ENCODE results near the gene PPP1R9B.
A peak's percentile ranks its signal among the peaks of the same experiment; 100 is the strongest.

PPP1R9B gene

DNA sequence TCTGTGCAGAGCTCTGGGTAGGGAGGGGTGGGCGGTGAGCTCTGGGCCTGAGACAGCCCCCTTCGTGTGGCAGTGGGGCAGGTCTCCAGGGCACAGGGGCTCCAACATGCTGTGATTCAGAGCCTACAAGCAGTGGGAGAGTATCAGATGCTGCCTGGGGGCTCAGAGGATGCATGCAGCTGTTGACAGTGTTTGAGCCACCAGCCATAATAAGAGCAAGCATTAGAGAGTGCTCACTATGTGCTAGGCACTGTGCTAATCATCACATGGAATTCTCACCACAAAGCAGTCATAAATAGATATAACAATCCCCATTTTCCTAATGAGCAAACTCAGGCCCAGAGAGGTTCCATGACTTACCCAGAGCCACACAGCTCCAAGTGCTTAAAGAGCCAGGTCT, 47.2 kb downstream of the PPP1R9B start:
- no peak for DNase-seq

DNA sequence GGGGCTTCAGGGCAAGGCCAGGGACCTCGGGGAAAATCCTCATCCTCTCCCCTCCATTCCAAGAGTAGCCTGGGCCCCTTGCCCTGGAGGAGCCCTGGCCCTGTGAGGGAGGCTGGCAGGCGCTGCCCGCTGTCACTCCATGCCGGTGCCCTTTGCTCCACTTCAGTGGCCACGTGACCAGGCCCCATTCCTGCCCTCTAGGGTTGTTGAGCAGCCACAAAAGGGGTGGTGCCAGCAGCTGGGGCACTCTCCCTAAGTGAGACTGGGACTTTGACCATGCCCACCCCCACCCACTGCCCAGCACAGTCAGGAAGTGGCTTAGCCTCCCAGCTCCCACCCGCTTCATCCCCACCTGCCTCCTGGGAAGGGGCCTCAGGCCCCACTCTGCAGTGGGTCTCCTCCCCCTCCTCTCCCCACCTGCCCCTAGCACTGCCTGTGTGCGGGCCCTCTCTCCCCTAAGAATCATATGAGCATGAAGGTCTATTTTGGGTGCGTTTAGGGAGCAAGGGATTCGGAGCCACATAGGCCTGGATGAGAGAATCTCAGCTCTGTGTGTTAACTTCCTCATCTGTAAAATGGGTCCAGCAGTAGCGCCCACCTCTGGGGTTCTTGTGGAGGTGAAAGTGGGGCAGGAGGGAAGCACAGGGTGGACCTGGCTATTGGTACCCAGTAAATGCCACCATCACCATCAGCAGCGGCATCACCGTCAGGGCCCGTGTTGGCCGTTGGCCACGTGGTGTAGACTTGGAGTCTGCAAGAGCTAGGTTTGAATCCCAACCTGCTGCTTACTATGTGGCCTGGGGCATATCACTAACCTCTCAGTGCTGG, 48.1 kb downstream of the PPP1R9B start:
- DNase-seq, result no peak

DNA sequence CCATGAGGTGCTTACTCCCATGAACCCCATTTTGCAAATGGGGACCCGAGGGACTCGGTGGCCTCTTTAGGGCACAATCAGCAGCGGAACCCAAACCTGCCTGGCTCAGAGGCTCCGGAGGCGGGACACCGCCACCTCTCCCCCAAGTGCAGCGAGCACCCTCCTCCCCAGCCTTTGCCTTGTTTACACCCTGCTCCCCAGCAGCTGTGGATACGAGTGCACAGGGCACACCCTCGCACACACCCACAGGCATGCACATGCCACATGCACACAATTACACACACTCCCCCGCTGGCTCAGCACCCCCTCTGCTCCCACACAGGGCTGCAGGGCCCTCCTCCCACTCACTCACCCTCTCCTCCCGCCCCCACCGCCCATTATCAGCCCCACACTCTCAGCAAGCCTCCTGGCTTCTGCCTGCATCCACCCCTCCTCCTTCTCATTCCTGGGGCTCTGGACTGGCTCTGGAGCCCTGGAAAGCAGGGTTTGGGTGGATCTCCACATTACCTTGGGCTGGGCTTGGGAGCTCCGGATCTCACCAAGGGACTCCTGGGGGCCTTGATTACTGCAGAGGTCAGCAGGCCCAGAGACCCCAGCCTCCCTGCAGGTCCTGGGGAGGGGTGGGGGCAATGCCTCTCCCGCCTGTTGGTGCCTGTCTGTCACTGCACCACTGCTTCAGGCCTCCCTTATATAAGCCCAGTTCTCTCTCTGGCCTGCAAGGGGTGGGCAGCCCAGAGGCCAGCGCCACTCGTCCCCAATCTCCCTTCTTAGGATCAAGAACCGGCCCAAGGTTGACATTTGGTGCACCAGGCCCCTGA, 48.9 kb downstream of the PPP1R9B start:
- DNase-seq, result no peak

DNA sequence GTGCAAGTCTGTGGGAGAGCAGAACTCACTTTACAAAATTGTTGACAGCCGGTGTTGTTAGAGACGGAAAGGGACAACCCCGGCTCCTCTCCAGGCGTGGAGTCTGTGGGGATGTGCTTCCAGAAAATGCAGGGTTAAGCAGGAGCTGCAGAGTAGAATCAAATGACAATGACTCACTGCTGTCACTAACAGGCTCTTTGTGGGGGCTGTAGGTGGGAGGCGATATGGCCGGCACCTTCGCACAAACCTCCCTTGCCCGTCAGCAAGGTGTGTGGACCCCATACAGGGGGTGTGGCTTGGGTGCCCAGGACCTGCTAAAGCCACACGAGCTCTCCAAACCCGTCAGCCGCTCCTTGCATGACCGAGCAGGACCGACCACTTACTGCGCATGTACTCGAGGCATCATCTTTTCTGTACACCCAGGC, 49.5 kb downstream of the PPP1R9B start:
- no peak for DNase-seq

DNA sequence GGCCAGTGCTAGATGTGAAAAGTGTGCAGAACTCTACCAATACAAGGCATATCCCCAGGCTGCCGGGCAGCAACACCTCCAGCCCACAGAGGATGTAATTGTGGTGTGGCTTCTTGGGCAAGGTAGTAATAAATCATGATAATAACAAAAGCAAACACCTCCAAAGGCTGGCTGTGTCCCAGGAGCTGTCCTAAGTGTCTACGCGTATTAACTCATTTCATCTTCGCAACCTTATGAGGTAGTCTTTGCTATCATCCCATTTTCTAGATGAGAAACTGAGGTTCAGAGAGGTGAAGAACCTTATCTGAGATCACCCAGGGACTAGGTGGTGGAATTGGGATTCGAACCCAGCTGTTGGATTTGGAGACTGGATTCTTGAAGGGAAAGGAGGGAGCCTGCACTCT, 50.0 kb downstream of the PPP1R9B start:
- DNase-seq, result no peak

DNA sequence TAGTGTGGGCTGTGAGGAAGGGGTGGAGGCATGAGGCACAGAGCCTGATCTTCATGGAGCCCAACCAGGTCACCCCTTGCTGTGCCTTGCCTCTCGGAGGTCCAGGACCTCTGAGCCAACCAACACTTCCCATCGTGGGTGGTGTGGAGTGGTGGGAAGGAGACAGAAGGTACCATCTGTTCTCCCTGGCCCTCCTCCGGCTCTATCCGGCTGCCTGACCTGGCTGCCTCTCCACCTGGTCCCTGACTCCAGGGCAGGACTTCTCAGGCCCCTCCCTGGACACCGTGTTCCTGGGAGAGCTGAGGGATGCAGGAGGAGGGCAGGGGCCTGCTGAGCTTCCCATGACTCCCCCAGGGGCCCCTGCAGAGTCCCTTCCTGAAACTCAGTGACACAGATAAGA, 51.5 kb downstream of the PPP1R9B start:
- no peak for DNase-seq

DNA sequence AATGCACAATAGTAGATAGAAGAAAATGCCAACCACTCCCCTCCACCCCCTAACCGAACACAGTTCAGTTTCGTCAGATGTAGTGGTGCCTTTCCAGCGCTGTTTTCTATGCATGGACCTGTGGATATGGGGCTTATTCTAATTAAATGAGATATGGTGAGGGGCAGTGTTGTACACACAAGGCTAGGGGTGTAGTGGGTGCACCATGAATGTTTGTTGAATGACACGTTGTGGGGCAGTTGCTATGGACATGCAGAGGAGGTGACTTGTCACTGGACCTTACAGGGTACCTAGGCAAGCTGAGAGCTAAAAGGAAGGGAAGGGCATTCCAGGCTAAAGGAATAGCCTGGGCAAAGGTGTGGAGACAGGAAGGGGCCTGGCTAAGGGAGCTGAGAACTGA, 51.9 kb downstream of the PPP1R9B start:
- no peak for DNase-seq

DNA sequence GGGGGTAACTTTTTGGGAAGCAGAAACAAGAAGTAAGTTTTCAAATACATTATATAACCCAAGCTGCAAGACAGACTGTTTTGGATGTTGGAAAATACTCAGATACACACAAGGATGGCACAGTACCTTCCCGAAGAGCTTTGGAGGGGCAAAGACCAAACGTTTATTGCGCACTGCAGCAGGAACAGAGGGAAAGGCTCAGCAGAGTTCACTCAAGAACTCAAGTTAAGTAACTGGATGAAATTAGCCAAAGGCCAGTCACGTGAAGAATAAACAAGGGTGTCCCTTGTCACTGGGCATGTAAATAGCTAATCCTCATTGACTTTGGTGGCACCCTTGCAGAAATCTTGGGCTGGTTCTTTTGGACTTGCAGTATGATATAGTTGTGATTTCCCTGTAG, 52.6 kb downstream of the PPP1R9B start:
- DNase-seq, result no peak

DNA sequence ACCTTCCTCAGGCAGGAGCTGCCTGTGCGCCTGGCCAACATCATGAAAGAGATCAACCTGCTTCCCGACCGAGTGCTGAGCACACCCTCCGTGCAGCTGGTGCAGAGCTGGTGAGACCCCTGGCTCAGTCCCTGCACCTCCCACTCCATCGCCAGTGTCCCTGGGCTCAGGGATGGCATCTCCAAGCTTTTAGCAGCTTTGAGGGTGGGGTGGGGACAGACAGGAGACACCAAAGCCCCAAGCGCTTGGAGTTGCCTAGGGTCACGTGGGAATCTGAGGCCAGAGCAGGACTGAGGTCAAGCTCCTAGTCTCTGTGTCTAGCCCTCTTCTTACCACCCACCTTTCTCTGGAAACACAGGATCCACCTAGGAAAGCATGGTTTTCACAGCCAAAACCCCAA, 53.0 kb downstream of the PPP1R9B start:
- DNase-seq, result no peak

DNA sequence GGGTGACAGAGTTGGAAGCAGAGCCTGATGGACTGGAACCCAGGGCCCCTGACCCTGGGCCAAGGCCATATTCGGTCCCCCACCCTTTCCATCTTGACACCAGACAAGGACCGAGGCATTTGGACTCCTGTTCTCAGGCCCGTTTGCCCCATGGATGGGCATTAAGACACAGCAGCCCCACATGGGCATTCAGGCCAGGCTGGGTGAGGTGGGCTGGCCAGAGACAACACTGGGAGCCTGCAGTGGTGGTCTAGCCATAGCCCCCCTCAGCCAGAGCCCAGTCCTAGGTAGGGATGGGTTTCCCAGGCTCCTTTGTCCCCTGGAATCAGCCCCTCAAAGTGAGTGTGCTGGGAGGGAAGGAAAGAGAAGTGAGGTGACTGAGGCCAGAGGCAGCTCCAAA, 53.7 kb downstream of the PPP1R9B start:
- DNase-seq, result no peak

DNA sequence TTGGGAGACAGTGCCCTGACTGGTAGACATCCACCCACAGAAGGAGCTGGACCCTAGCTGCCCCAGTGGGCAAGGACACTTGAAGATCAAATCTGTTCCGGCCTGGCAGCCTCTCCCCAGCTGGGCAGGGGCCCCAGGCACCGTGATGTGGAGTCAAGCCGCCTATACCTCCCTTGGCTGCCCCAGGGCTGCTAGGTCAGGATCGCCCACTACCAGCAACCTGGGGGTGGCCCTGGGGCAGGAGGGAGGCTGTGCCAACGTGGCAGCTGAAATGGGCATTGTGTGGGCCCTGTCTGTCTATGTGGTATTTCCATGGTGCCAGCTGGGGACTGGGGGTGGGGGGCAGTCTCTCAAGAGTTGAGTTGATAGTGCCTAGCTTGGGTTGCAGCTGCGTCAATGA, 54.4 kb downstream of the PPP1R9B start:
- DNase-seq, result no peak

DNA sequence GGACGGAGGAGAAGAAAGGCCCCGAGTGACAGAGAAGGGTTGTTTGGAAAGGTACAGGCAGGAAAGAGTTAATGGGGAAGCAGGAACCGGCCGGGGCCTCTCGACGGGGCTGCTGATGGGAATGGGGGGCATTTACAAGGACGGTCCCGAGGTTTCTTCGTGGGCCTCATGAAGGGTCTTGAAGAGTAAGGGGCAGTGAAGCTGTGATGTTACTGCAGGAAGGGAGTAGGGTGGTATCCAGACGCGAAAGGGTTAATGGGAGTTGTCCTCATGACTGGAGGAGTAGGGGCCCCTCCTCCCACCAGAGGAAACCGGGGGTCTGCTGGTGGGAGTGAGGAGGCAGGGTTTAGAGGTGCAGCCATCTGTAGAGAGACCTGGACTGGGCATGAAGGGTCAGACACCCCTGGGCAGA, 54.8 kb downstream of the PPP1R9B start:
- DNase-seq, result no peak

DNA sequence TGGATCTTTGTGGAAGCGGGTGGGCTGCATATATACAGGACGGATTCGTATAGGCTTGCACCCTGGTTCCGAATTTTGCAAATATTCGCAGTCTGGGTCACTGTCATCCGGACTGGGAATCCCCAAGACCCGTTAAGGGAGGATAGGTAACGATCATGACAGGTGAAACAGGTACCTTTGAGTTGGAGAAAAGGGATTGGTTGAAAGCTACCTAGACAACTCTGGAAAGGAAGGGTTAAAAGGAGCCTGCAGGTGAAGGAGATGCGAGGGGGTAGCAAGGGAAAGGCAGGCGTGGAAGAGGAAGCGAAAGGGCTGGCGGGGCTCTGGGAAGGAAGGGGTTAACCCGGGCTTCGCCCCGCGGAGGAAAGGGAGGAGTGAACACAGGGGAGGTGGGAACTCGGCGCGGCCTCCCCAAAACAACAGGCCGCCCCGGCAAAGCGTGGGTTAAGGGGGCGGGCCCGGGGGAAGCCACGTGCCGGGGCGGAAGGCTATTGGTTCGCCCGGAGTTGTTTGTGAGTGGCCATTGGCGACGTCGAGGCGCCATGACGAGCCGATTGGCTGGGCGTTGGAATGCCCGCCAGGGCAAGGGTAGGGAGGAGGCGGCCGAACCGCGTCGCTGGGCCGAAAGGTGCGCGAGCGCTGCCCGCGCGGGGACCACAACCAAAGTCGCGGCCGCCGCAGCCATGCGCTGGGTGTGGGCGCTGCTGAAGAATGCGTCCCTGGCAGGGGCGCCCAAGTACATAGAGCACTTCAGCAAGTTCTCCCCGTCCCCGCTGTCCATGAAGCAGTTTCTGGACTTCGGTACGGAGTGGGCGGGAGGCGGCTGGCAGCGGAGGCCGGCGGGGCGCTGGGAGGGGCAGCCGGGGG, 55.5 kb downstream of the PPP1R9B start, which contains the start of gene PDK2:
PDK2 (plus strand) TSS at position 599 of the 867 bp plus-strand sequence; CDS start at position 684, 85 bp downstream.
- DNase-seq, result peak; percentile 94

DNA sequence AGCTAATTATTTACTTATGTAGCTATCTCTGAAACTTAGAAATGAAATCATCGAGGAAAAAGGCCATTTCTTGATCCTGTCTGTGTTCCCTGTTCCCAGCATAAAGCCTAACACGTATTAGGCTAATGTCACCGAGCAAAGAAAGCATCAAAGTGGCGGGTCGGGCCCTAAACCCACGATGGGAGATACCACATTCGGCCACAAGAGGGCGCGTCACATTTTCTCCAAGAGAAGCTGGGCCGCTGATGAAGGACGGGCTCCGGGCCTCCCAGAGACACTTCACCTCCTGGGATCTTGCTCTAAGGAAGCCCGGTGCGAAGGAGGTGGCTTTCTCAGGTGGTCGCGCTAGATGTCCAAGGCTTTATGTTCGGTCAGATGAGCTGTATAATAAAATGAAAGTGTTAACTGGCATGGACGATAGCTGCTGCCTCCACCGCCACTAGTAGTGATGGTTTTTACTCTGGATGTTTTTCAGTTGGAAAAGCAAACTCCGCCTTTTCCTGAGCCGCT, 56.2 kb downstream of the PPP1R9B start:
- DNase-seq, result peak; percentile 89

DNA sequence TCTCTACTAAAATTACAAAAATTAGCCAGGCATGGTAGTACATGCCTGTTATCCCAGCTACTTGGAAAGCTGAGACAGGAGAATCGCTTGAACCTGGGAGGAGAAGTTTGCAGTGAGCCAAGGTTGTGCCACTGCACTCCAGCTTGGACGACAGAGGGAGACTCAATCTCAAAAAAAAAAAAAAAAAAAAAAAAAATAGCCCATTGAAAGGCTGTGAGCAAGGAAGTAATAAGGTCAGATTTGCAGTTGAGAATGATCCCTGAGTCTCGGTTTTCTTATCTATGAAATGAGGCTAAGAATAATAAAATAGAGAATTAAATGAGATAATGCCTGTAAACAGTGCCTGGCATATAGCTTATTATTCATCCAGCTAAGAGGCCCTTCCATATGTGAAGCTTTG, 56.7 kb downstream of the PPP1R9B start:
- no peak for DNase-seq

DNA sequence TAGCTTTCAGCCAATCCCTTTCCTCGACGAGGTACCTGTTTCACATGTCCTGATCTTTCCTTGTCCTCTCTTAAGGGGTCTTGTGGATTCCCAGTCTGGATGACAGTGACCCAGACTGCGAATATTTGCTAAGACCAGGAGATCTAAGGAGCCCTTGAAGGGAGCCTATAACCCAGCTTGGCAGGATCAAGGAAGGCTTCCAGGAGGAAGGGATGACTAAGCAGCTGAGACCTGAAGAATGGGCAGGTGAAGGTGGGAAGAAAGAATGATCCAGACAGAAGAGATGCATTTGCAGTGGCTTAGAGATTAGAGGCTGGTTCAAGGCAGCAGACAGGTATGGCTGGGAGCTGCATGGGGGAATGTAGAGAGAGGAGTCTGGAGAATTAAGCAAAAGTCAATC, 57.2 kb downstream of the PPP1R9B start:
- DNase-seq, result no peak

DNA sequence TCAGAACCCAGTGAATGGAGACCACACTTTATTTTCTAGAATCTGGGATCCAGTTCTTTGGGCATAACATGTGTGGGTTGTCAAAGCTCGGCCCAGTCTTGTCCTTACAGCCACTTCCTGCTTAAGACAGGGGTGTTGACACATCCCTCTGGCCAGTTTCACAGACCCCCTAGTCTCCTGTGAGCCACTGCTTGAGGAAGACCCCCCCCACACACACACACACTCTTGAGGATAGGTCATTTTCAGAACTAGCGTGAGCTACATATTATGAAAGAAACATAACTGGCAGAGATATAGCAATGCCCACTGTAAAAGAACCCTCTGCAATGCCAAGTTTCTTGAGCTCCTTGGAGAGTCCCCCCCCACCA, 58.6 kb downstream of the PPP1R9B start:
- no peak for DNase-seq

DNA sequence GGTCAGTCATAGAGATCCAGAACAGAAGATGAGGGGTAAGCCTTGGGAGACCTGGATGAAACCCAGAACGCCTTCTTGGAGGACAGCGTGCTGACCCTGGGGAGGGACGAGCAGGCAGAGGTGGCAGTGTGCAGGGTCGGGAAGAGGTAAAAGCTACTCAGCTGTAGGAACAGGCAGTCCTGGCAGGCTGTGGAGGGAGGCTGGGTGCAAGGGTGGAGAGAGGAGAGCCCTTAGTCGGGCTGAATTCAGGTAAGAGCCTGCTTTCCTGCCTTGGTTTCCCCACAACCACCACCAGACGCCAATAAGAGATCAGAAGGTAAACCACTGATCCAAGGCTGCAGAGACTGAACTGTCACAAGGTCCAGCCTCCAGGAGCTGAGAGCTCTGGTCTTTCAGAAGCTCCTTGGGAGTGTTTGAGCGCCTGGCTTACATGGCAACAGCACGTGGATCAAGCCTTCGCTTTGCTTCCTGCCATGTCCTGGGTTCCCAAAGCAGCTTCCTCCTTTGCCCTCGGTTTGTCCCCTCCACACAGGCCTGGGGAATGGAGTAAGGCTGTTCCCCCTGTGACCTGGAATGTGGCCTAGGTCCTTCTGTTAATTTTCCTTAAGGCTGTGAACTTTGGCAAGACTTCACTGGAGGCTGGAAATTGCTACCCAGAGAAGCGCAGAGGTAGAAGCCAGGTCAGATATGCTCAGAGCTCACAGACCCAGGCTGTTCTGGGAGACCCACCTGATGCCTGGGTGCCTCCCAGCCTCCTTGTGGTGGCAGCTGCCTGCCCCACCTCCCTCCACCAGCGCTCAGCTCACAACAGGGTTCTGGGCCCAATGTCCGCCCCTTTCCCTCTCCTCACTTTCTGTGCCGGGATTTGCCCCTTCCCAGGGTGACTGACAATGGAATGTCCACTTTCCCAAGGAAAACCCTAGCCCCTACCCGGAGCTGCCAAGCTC, 59.2 kb downstream of the PPP1R9B start:
- no peak for DNase-seq

DNA sequence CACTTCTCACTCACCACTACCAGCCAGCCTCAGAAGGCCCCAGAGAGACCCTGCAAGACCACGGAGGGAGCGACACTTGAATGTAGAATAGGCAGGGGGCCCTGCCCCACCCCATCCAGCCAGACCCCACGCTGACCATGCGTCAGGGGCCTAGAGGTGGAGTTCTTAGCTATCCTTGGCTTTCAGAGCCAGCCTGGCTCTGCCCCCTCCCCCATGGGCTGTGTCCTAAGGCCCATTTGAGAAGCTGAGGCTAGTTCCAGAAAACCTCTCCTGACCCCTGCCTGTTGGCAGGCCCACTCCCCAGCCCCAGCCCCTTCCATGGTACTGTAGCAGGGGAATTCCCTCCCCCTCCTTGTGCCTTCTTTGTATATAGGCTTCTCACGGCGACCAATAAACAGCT, 60.4 kb downstream of the PPP1R9B start:
- no peak for DNase-seq

DNA sequence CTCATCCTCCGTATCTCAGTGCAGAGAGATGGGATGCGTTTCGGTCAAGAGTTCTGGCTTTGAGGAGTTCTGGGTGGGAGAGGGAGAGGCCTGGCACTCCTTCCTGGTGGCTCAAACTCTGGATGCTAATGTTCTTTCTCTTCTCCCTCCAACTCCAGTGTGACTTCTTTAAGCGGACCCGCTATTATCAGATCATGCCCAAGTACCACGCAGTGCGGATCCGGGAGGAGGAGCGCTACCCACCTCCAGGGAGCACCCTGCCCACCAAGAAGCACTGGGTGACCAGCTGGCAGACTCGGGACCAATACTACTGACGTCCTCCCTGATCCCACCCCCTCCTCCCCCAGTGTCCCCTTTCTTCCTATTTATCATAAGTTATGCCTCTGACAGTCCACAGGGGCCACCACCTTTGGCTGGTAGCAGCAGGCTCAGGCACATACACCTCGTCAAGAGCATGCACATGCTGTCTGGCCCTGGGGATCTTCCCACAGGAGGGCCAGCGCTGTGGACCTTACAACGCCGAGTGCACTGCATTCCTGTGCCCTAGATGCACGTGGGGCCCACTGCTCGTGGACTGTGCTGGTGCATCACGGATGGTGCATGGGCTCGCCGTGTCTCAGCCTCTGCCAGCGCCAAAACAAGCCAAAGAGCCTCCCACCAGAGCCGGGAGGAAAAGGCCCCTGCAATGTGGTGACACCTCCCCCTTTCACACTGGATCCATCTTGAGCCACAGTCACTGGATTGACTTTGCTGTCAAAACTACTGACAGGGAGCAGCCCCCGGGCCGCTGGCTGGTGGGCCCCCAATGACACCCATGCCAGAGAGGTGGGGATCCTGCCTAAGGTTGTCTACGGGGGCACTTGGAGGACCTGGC, 61.3 kb downstream of the PPP1R9B start:
- DNase-seq, result no peak

DNA sequence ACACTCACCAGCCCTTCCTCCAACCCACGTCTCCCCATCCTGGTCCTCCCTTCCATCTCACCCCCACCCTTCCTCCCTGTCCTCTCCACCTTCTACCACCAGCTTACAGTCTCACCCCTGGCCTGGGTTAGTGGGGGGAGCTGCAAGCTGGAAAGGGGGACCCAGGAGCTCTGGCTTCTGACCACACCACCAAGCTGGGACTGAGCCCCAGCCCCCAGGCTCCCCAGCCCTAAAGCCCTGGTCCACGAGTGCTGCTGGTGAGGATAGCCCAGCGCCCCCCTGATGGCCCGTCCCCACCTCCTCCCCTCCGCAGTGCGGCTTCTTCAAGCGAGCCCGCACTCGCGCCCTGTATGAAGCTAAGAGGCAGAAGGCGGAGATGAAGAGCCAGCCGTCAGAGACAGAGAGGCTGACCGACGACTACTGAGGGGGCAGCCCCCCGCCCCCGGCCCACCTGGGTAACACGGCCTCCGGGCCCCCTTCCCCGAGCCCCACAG, 62.5 kb downstream of the PPP1R9B start:
- DNase-seq, result no peak

All from activated CD4-positive, alpha-beta T cell treated with anti-CD3 and anti-CD28 coated beads, Interleukin-2, amount 50 U/mL, for 16 hours (primary cell).